Ascending aorta (tissue), 2 donors: ENCODE measurements around the gene ARHGEF40. TPM values are rescaled to one million over a fixed set of nuclear protein-coding genes. Genes with fewer than 3 reads are reported as not detected.

Source experiments
- DNase-seq, 2 donors: peaks; one replicate each; pipeline ENCODE4 v3.0.0-alpha.2; 2019; ENCODE audit warnings: low spot score in 2 of 2
- H3K27ac ChIP-seq, 2 donors: fragments of 200-600 bp; sonication (generic); one replicate each; pipeline ENCODE4 v1.5.1; 2016 to 2017; ENCODE audit warnings: mild to moderate bottlenecking in 1 of 2
- H3K27me3 ChIP-seq: fragments of 200-600 bp; sonication (generic); one replicate; pipeline ENCODE4 v1.5.1; 2017
- H3K36me3 ChIP-seq, 2 donors: fragments of 200-600 bp; sonication (generic); one replicate each; pipeline ENCODE4 v1.5.1; 2016
- H3K4me1 ChIP-seq, 2 donors: fragments of 200-600 bp; sonication (generic); one replicate each; pipeline ENCODE4 v1.5.1; 2016 to 2017; ENCODE audit warnings: mild to moderate bottlenecking in 1 of 2
- H3K4me3 ChIP-seq, 2 donors: fragments of 200-600 bp; sonication (generic); one replicate each; pipeline ENCODE4 v1.5.1; 2016 to 2017; ENCODE audit warnings: mild to moderate bottlenecking in 1 of 2
- H3K9me3 ChIP-seq, 2 donors: fragments of 200-600 bp; sonication (generic); one replicate each; pipeline ENCODE4 v1.5.1; 2016
- CTCF ChIP-seq, 3 experiments: fragments of 200-600 bp in 2 of 3; fragments of 450-650 bp in 1 of 3; sonication (generic) in 2 of 3; IDR thresholded peaks; one replicate each; pipeline ENCODE4 v1.5.1; 2016 to 2019; ENCODE audit warnings: antibody characterized with exemption in 3 of 3, mild to moderate bottlenecking in 1 of 3, moderate library complexity in 1 of 3
- intact Hi-C: fragments of 100-400 bp; cut with DNase I; formaldehyde crosslinking; loops from one replicate; pipeline ENCODE4 v1.15.1; 2023
- total RNA-seq: library from RNA; depleted of rRNA; stranded (reverse); fragments of >200 nt; gene quantifications from one replicate; pipeline ENCODE4 v1.1.0, GENCODE V29; 2016

Gene ARHGEF40
- total RNA-seq, 1 donor from 2014 or later, result 64.8 TPM

DNA sequence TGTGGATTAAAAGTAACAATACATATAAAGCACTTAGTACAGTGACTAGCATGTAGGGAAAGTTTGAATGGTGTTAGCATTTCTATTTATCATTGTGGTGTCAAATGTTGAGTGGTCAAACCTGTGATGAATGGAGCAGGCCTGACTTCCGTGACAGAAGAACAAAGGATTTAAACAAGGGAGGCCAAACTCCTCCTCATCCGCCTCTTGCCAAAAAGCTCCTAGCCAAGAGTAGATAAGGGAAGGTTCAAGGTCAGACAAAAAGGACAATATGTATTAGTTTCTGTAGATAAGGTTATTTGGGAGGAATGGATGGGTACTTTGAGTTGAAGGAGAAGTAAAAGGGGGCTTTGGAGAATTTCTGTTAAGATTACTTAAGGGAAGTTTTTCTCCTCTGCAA lies 21.5 kb upstream of the ARHGEF40 start:
- intact Hi-C loops, result no loop called here
- no peak for DNase-seq
- TF ChIP-seq CTCF (IDR thresholded peaks at IDR 0.05), result no peak
- Histone ChIP-seq H3K27me3 (no peaks in the 10 kb centered on the region), H3K9me3 (no peaks in the 10 kb centered on the region), H3K4me3 (no peak overlapping the region), H3K36me3 (no peaks in the 10 kb centered on the region), H3K27ac (no peak overlapping the region), H3K4me1 (no peaks in the 10 kb centered on the region)

DNA sequence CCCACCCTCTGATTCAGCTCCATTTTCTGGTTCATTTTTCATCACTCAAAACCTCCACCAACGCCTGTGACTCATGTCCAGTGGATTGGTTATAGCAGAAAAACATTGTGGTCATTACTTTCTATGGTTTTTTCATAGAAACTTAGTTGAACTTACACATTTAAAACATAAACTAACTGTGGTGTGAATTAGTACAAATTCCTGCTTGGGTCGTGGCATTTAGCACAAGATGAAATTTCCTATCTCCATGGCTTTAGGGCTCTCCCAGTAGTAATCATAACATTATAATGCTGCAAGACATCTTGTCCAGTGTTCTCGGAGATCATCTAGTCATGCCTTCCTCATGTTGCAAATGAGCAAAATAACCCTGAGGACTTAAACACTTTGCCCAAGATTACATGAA lies 20.8 kb upstream of the ARHGEF40 start:
- Histone ChIP-seq H3K27ac (no peak overlapping the region), H3K9me3 (no peaks in the 10 kb centered on the region), H3K27me3 (no peaks in the 10 kb centered on the region), H3K36me3 (no peaks in the 10 kb centered on the region), H3K4me3 (no peak overlapping the region), H3K4me1 (no peaks in the 10 kb centered on the region)
- intact Hi-C loops, result no loop called here
- no peak for DNase-seq
- TF ChIP-seq CTCF (IDR thresholded peaks at IDR 0.05), result no peak

DNA sequence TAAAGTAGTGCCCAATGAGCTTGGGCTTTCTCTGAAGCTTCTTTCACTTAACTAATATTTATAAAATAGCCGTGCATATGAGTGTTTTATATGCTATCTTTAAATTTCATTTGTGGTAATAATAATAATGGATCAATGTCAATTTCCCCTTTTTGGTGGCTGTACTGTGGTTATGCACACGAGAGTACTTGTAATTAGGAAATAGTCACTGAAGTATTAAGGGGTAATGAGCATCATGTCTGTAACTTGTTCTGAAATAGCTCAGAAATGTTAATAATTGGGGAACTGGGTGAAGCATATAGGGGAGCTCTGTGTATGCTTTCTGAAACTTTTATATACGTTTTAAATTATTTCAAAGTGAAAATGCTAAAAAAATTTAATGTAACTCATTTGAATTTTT lies 19.5 kb upstream of the ARHGEF40 start:
- H3K36me3 ChIP-seq, result no peaks in the 10 kb centered on the region
- H3K4me1 ChIP-seq, result no peaks in the 10 kb centered on the region
- no peak overlapping the region for H3K4me3 ChIP-seq
- TF ChIP-seq CTCF (IDR thresholded peaks at IDR 0.05), result no peak
- H3K27me3 ChIP-seq, result no peaks in the 10 kb centered on the region
- H3K27ac ChIP-seq, result no peak overlapping the region
- DNase-seq, result no peak
- intact Hi-C loops, result no loop called here
- H3K9me3 ChIP-seq, result no peaks in the 10 kb centered on the region

DNA sequence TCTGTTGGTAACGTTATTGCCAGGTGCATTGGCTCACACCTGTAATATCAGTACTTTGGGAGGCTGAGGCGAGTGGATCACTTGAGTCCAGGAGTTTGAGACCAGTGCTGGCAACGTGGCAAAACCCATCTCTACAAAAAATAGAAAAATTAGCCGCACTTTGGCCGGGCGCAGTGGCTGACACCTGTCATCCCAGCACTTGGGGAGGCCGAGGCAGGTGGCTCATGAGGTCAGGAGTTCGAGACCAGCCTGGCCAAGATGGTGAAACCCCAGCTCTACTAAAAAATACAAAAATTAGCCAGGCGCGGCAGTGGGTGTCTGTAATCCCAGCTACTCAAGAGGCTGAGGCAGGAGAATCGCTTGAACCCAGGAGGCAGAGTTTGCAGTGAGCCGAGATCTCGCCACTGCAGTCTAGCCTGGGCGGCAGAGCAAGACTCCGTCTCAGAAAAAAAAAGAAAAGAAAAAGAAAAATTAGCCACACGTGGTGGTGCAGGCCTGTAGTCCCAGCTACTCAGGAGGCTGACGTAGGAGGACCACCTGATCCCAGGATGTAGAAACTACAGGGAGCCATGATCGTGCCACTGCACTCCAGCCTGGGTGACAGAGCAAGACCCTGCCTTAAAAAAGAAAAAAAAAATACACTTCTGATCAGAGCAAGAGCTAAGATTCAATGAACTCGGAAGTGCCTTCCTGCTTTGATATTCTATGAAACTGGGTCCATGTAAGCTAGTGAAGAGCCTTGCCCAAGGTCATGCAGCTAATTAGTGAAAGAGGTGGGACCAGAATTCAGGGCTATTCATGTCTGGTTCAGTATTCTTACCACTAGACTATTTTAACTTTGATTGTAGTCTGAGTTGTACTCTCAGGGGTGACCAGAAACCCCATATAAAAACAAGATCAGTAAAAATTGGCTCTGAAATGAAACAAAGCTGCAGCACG lies 16.7 kb upstream of the ARHGEF40 start:
- TF ChIP-seq CTCF (IDR thresholded peaks at IDR 0.05), result no peak
- H3K36me3 ChIP-seq, result no peaks in the 10 kb centered on the region
- no peak overlapping the region for H3K4me3 ChIP-seq
- no peaks in the 10 kb centered on the region for H3K4me1 ChIP-seq
- intact Hi-C loops, result no loop called here
- H3K27me3 ChIP-seq, result no peaks in the 10 kb centered on the region
- H3K9me3 ChIP-seq, result no peaks in the 10 kb centered on the region
- no peak for DNase-seq
- no peak overlapping the region for H3K27ac ChIP-seq

DNA sequence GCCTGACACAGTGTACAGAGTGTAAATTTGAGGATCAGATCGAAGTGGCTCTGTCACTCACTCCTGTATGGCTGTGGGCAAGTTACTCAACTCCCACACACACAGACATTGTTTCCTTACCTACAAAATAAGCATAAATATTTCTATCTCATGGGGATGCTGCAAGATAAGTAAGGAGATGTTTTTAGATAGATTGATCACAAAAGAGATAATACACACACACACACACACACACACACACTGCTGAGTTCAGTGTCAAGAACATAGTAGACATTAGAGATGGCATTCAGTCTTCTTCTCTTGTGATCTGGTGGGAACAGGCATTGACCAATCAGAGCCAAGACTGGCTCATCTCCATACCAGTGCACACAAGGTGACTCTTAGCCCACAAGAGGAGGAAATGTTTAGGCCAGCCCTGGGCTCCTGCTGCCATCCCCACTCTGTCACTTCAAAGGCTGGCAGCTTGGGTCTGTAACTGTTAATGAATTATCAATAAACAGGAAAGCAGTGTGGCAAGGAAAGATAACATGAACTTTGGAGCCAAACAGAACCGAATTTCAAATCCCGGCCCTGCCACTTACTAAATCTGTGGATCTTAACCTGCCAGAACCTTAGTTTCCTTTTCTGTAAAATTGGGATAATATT lies 15.9 kb upstream of the ARHGEF40 start:
- TF ChIP-seq CTCF (IDR thresholded peaks at IDR 0.05), result no peak
- Histone ChIP-seq H3K36me3 (no peaks in the 10 kb centered on the region), H3K27ac (no peak overlapping the region), H3K4me1 (no peaks in the 10 kb centered on the region), H3K4me3 (no peak overlapping the region), H3K9me3 (no peaks in the 10 kb centered on the region), H3K27me3 (no peaks in the 10 kb centered on the region)
- intact Hi-C loops, result no loop called here
- DNase-seq, result no peak
